GM12873 (cell line): ENCODE results near the gene MEGF10.

ENCODE experiments used
- CTCF ChIP-seq: IDR thresholded peaks from 2 replicates; pipeline ENCODE4 v1.5.1; 2012; ENCODE audit warnings: low read depth, mild to moderate bottlenecking, moderate library complexity, low read length, control low read depth; ENCODE audit not compliant: insufficient read depth; ENCODE audit errors: missing control alignments

Gene MEGF10

GRCh38 chr5:127446626-127447025 is 156.0 kb downstream of the MEGF10 start:
- no peak for TF ChIP-seq CTCF

- TF ChIP-seq CTCF = no peak
Measured at GRCh38 chr5:127447827-127448226, 157.2 kb downstream of the MEGF10 start.

- no peak for TF ChIP-seq CTCF
Measured at GRCh38 chr5:127450046-127450445, 159.4 kb downstream of the MEGF10 start.

GRCh38 chr5:127451096-127451495 is 160.5 kb downstream of the MEGF10 start:
- TF ChIP-seq CTCF = no peak

- TF ChIP-seq CTCF = no peak
Measured at GRCh38 chr5:127452626-127453025, 162.0 kb downstream of the MEGF10 start.

- no peak for TF ChIP-seq CTCF
Measured at GRCh38 chr5:127471211-127471610, 180.6 kb downstream of the MEGF10 start.

- no peak for TF ChIP-seq CTCF
Measured at GRCh38 chr5:127472700-127473099, 182.1 kb downstream of the MEGF10 start.
